IMR-90 (cell line): ENCODE results near the gene DUSP22. TPM values are rescaled to one million over a fixed set of nuclear protein-coding genes. Genes with fewer than 3 reads are reported as not detected.

Experiments used
- ATAC-seq: fragments of 200-7000 bp; cut with Tn5 transposase; 2 replicates; pipeline ENCODE4 v1.9.1; 2020; ENCODE audit warnings: low read depth, mild to moderate bottlenecking, moderate library complexity
- BruUV-seq: library from RNA; stranded (reverse); fragments of 400-500 nt; replicated peaks from 2 replicates; lab custom pipeline; 2021; lab: Mats Ljungman, UMichigan
- CTCF ChIA-PET: fragments of 300-600 bp; formaldehyde crosslinking; extraction: SDS; loops from one replicate; lab custom pipeline; 2021; ENCODE audit warnings: antibody characterized with exemption; lab: Yijun Ruan, JAX
- POLR2A ChIA-PET: fragments of 300-600 bp; sonication (Branson Sonifier 250); formaldehyde crosslinking; loops from one replicate; lab custom pipeline; 2022; ENCODE audit warnings: antibody characterized with exemption; ENCODE audit not compliant: unreplicated experiment; lab: Charles Lee
- DNase-seq: peaks from one replicate; pipeline ENCODE4 v3.0.0; 2013
- H2AFZ ChIP-seq: replicated peaks from 2 replicates; pipeline ENCODE3; 2013; ENCODE audit warnings: low read length, mild to moderate bottlenecking; ENCODE audit not compliant: poor library complexity
- H2AK5ac ChIP-seq: 2 replicates; pipeline ENCODE4 v1.6.1; 2013; ENCODE audit warnings: low read depth, low read length, inconsistent platforms
- H2AK9ac ChIP-seq: replicated peaks from 2 replicates; pipeline ENCODE3; 2013; ENCODE audit warnings: mild to moderate bottlenecking, low read depth, low read length, moderate library complexity; ENCODE audit not compliant: poor library complexity
- H2BK120ac ChIP-seq: 2 replicates; pipeline ENCODE4 v1.6.1; 2013; ENCODE audit warnings: low read depth, low read length, inconsistent platforms
- H2BK15ac ChIP-seq: 3 replicates; pipeline ENCODE4 v1.6.1; 2013; ENCODE audit warnings: low read depth, low read length, inconsistent platforms
- H2BK20ac ChIP-seq: 2 replicates; pipeline ENCODE4 v1.6.1; 2013; ENCODE audit warnings: low read depth, mild to moderate bottlenecking, inconsistent platforms, low read length, moderate library complexity
- H2BK5ac ChIP-seq: 2 replicates; pipeline ENCODE4 v1.6.1; 2013; ENCODE audit warnings: mild to moderate bottlenecking, low read depth, low read length, inconsistent platforms; ENCODE audit not compliant: poor library complexity, severe bottlenecking
- H3K14ac ChIP-seq: replicated peaks from 2 replicates; pipeline ENCODE4 v1.6.1; 2013; ENCODE audit warnings: low read depth, low read length, inconsistent platforms
- H3K18ac ChIP-seq: 2 replicates; pipeline ENCODE4 v1.6.1; 2013; ENCODE audit warnings: low read depth, low read length, control low read depth
- H3K23ac ChIP-seq: 2 replicates; pipeline ENCODE4 v1.6.1; 2013; ENCODE audit warnings: low read depth, low read length, inconsistent platforms
- H3K27ac ChIP-seq: 2 replicates; pipeline ENCODE4 v1.5.1; 2013; ENCODE audit warnings: mild to moderate bottlenecking, control low read depth, low read length; ENCODE audit not compliant: insufficient read depth
- H3K27me3 ChIP-seq: 2 replicates; pipeline ENCODE4 v1.6.1; 2013; ENCODE audit warnings: low read length; ENCODE audit not compliant: control insufficient read depth, insufficient read depth
- H3K36me3 ChIP-seq: 2 replicates; pipeline ENCODE4 v1.6.1; 2013; ENCODE audit warnings: low read length, mixed read lengths; ENCODE audit not compliant: control insufficient read depth, insufficient read depth
- H3K4ac ChIP-seq: 2 replicates; pipeline ENCODE4 v1.6.1; 2013; ENCODE audit warnings: low read depth, low read length, inconsistent platforms
- H3K4me1 ChIP-seq: 2 replicates; pipeline ENCODE4 v1.6.1; 2013; ENCODE audit warnings: low read length, mixed read lengths; ENCODE audit not compliant: control insufficient read depth, insufficient read depth
- H3K4me2 ChIP-seq: 2 replicates; pipeline ENCODE4 v1.6.1; 2013; ENCODE audit warnings: low read depth, mild to moderate bottlenecking, control low read depth, low read length, moderate library complexity
- H3K4me3 ChIP-seq: 2 replicates; pipeline ENCODE4 v1.5.1; 2013; ENCODE audit warnings: low read depth, mild to moderate bottlenecking, control low read depth, low read length, moderate library complexity; ENCODE audit not compliant: insufficient read depth
- H3K56ac ChIP-seq: 2 replicates; pipeline ENCODE4 v1.6.1; 2013; ENCODE audit warnings: low read length, inconsistent platforms; ENCODE audit not compliant: insufficient read depth; ENCODE audit errors: extremely low read depth
- H3K79me1 ChIP-seq, 2 experiments: 2 replicates each; pipeline ENCODE4 v1.6.1; 2013; ENCODE audit warnings: low read length in 2 of 2, inconsistent platforms in 1 of 2, low read depth in 1 of 2
- H3K9ac ChIP-seq: 2 replicates; pipeline ENCODE4 v1.6.1; 2013; ENCODE audit warnings: low read depth, low read length, control low read depth
- H3K9me1 ChIP-seq: 2 replicates; pipeline ENCODE4 v1.6.1; 2013; ENCODE audit warnings: low read length, inconsistent platforms; ENCODE audit not compliant: insufficient read depth
- H3K9me3 ChIP-seq: 2 replicates; pipeline ENCODE4 v1.6.1; 2013; ENCODE audit warnings: low read length; ENCODE audit not compliant: control insufficient read depth, insufficient read depth
- H4K20me1 ChIP-seq: 2 replicates; pipeline ENCODE4 v1.6.1; 2013; ENCODE audit warnings: low read length, inconsistent platforms; ENCODE audit not compliant: insufficient read depth
- H4K5ac ChIP-seq: 2 replicates; pipeline ENCODE4 v1.6.1; 2013; ENCODE audit warnings: mild to moderate bottlenecking, low read depth, low read length, control low read depth
- H4K8ac ChIP-seq, 2 experiments: 2 replicates each; pipeline ENCODE4 v1.6.1; 2013; ENCODE audit warnings: low read depth in 2 of 2, low read length in 2 of 2, control low read depth in 1 of 2, inconsistent platforms in 1 of 2
- H4K91ac ChIP-seq: 2 replicates; pipeline ENCODE4 v1.6.1; 2013; ENCODE audit warnings: low read depth, low read length, inconsistent platforms; ENCODE audit not compliant: insufficient read depth
- CEBPB ChIP-seq: IDR thresholded peaks from 2 replicates; pipeline ENCODE4 v1.6.1; 2012; ENCODE audit warnings: low read depth, low read length, improper control_type of control experiment
- USF2 ChIP-seq: fragments of 150-350 bp; IDR thresholded peaks from 2 replicates; pipeline ENCODE4 v1.6.1; 2017; ENCODE audit warnings: mild to moderate bottlenecking, antibody characterized with exemption, low read length, low read depth
- WGBS, 2 experiments: methylation state at CpG; one replicate each; pipeline versions ENCODE4 v1.1.5 to v1.1.7; 2013; ENCODE audit warnings: missing lambda C conversion rate in 2 of 2; ENCODE audit not compliant: insufficient read length in 1 of 2; ENCODE audit errors: extremely low coverage in 2 of 2; 5-methylcytosine and 5-hydroxymethylcytosine counted together
- dilution Hi-C: fragments of 300-500 bp; cut with HindIII; formaldehyde crosslinking; loops from one replicate; pipeline ENCODE4 v1.14.3; 2018; ENCODE audit warnings: low sequenced_read_pairs; ENCODE audit not compliant: unreplicated experiment
- in situ Hi-C: fragments of 300-500 bp; cut with MboI; formaldehyde crosslinking; loops from 3 replicates; pipeline ENCODE4 v1.14.3; 2019; ENCODE audit warnings: low sequenced_read_pairs, inconsistent platforms, mixed read lengths
- intact Hi-C: fragments of 100-400 bp; cut with micrococcal nuclease; formaldehyde crosslinking; loops from 2 replicates; pipeline ENCODE4 v1.10.0; 2022
- polyA plus RNA-seq, 3 experiments: library from polyadenylated mRNA; depleted of rRNA; stranded (reverse); fragments of >200 nt; gene quantifications; 2 replicates each; pipeline ENCODE4 v1.2.3, GENCODE V29; 2012; ENCODE audit warnings: low replicate concordance in 1 of 3
- total RNA-seq: library from RNA; depleted of rRNA; stranded (reverse); fragments of >200 nt; gene quantifications from 2 replicates; pipeline ENCODE4 v1.2.3, GENCODE V29; 2012

DUSP22 gene
- total and polyA plus RNA-seq, 2 of the 4 experiments (the other 2 are of a cell fraction), result 7.1 to 8.2 TPM

GRCh38 chr6:388202-388903 is 96.1 kb downstream of the DUSP22 start:
- H4K5ac ChIP-seq, result no peak overlapping the region
- no peak overlapping the region for H3K4me2 ChIP-seq
- no peak overlapping the region for H2BK120ac ChIP-seq
- H4K20me1 ChIP-seq, result no peaks in the 10 kb centered on the region
- no peak overlapping the region for H4K91ac ChIP-seq
- no peak for DNase-seq
- no CpG with 5 or more reads among the region's 10 CpGs for WGBS, 2 experiments
- no peak overlapping the region for H4K8ac ChIP-seq
- no peak overlapping the region for H2BK15ac ChIP-seq
- ATAC-seq, result no peak
- POLR2A ChIA-PET, result no interaction called here
- no peaks in the 10 kb centered on the region for H3K36me3 ChIP-seq
- no peak overlapping the region for H3K4ac ChIP-seq
- no peak overlapping the region for H3K18ac ChIP-seq
- no peak overlapping the region for H2AK5ac ChIP-seq
- no peak overlapping the region for H3K4me3 ChIP-seq
- H3K23ac ChIP-seq, result no peak overlapping the region
- H2AFZ ChIP-seq, result no peak overlapping the region
- dilution Hi-C loops, result no loop called here
- no peak overlapping the region for H3K14ac ChIP-seq
- in situ Hi-C loops, result no loop called here
- BruUV-seq, result no TSS peak
- H2AK9ac ChIP-seq, result no peak overlapping the region
- CTCF ChIA-PET, result no interaction called here
- H2BK20ac ChIP-seq, result no peak overlapping the region
- H3K56ac ChIP-seq, result no peak overlapping the region
- no peak overlapping the region for H2BK5ac ChIP-seq
- H3K9me1 ChIP-seq, result no peaks in the 10 kb centered on the region
- intact Hi-C loops, result no loop called here
- no peak overlapping the region for H3K27ac ChIP-seq
- no peaks in the 10 kb centered on the region for H3K9me3 ChIP-seq
- peaks cover 4% of the 10 kb centered on the region; the same call in 1 of the 2 replicates for H3K4me1 ChIP-seq
- no peaks in the 10 kb centered on the region for H3K79me1 ChIP-seq
- peaks cover 66% of the 10 kb centered on the region for H3K27me3 ChIP-seq
- H3K9ac ChIP-seq, result no peak overlapping the region
- no peak for TF ChIP-seq USF2
- TF ChIP-seq CEBPB, result peak; percentile 53
